WTC11 (cell line): ENCODE results near the gene GALNT9. TPM values are rescaled to one million over a fixed set of nuclear protein-coding genes. Genes with fewer than 3 reads are reported as not detected.

Experiments used
- ATAC-seq: fragments of 200-7000 bp; cut with Tn5 transposase; 2 replicates; pipeline ENCODE4 v1.10.0; 2021; ENCODE audit warnings: mild to moderate bottlenecking, moderate library complexity
- CTCF ChIA-PET: fragments of 300-600 bp; sonication (Branson Sonifier 250); formaldehyde crosslinking; loops from one replicate; lab custom pipeline; 2021; ENCODE audit warnings: antibody characterized with exemption; lab: Charles Lee
- POLR2A ChIA-PET: fragments of 350-600 bp; sonication (Branson Sonifier 250); formaldehyde crosslinking; loops from one replicate; lab custom pipeline; 2021; ENCODE audit warnings: antibody characterized with exemption; lab: Charles Lee
- DNase-seq: peaks from one replicate; pipeline ENCODE4 v3.0.0; 2021; ENCODE audit warnings: low spot score
- H3K27ac Mint-ChIP-seq: 2 replicates; pipeline ENCODE4 v1.8.0; 2021; ENCODE audit warnings: mixed read lengths
- H3K27me3 Mint-ChIP-seq: 2 replicates; pipeline ENCODE4 v1.8.0; 2021; ENCODE audit warnings: low read depth, mild to moderate bottlenecking, moderate library complexity, mixed read lengths
- H3K36me3 Mint-ChIP-seq: 2 replicates; pipeline ENCODE4 v1.8.0; 2021; ENCODE audit warnings: mixed read lengths
- H3K4me1 Mint-ChIP-seq: 2 replicates; pipeline ENCODE4 v1.8.0; 2022; ENCODE audit warnings: mixed read lengths
- H3K4me3 Mint-ChIP-seq: 2 replicates; pipeline ENCODE4 v1.8.0; 2021; ENCODE audit warnings: mild to moderate bottlenecking, moderate library complexity, mixed read lengths
- H3K9me3 Mint-ChIP-seq: 2 replicates; pipeline ENCODE4 v1.8.0; 2021; ENCODE audit warnings: mixed read lengths
- AFF4 ChIP-seq: sonication (generic); formaldehyde crosslinking; IDR thresholded peaks from 2 replicates; pipeline ENCODE4 v1.8.1; 2023; ENCODE audit warnings: mild to moderate bottlenecking, missing genetic modification reagents, borderline replicate concordance
- AR ChIP-seq: fragments of 250-450 bp; sonication (Bioruptor Pico); IDR thresholded peaks from 2 replicates; pipeline ENCODE4 v1.9.0; 2021; ENCODE audit warnings: mild to moderate bottlenecking
- ARID4B ChIP-seq: sonication (generic); formaldehyde crosslinking; IDR thresholded peaks from 2 replicates; pipeline ENCODE4 v1.8.0; 2023; ENCODE audit warnings: missing genetic modification reagents, mild to moderate bottlenecking, borderline replicate concordance
- E2F1 ChIP-seq: sonication (generic); formaldehyde crosslinking; IDR thresholded peaks from 2 replicates; pipeline ENCODE4 v1.8.0; 2022; ENCODE audit warnings: mild to moderate bottlenecking, missing genetic modification reagents
- E2F4 ChIP-seq: sonication (generic); formaldehyde crosslinking; IDR thresholded peaks from 2 replicates; pipeline ENCODE4 v1.8.1; 2022; ENCODE audit warnings: low read depth, mild to moderate bottlenecking, moderate library complexity, missing genetic modification reagents, borderline replicate concordance
- E2F5 ChIP-seq: sonication (generic); formaldehyde crosslinking; IDR thresholded peaks from 2 replicates; pipeline ENCODE4 v1.8.1; 2022; ENCODE audit warnings: mild to moderate bottlenecking, moderate library complexity, missing genetic modification reagents
- ELF4 ChIP-seq: sonication (generic); formaldehyde crosslinking; IDR thresholded peaks from 2 replicates; pipeline ENCODE4 v1.8.1; 2022; ENCODE audit warnings: low read depth, mild to moderate bottlenecking, moderate library complexity, missing genetic modification reagents
- FOXJ3 ChIP-seq: sonication (generic); formaldehyde crosslinking; IDR thresholded peaks from 2 replicates; pipeline ENCODE4 v1.9.0; 2021; ENCODE audit warnings: missing genetic modification reagents, mild to moderate bottlenecking, borderline replicate concordance
- SMAD4 ChIP-seq: sonication (generic); formaldehyde crosslinking; IDR thresholded peaks from 2 replicates; pipeline ENCODE4 v1.8.0; 2022; ENCODE audit warnings: mild to moderate bottlenecking, missing genetic modification reagents
- TP53 ChIP-seq: sonication (generic); formaldehyde crosslinking; IDR thresholded peaks from 2 replicates; pipeline ENCODE4 v1.8.1; 2023; ENCODE audit warnings: mild to moderate bottlenecking, missing genetic modification reagents
- ZBTB21 ChIP-seq: sonication (generic); formaldehyde crosslinking; IDR thresholded peaks from 2 replicates; pipeline ENCODE4 v1.8.1; 2023; ENCODE audit warnings: mild to moderate bottlenecking, missing genetic modification reagents, borderline replicate concordance
- ZNF138 ChIP-seq: sonication (generic); formaldehyde crosslinking; conservative IDR thresholded peaks from 2 replicates; pipeline ENCODE4 v1.8.1; 2022; ENCODE audit warnings: mild to moderate bottlenecking, moderate library complexity, missing genetic modification reagents
- ZNF423 ChIP-seq: fragments of 250-450 bp; sonication (Bioruptor Pico); IDR thresholded peaks from 2 replicates; pipeline ENCODE4 v2.1.2; 2022; ENCODE audit warnings: mild to moderate bottlenecking, moderate library complexity
- ZNF512 ChIP-seq: sonication (generic); formaldehyde crosslinking; IDR thresholded peaks from 2 replicates; pipeline ENCODE4 v1.8.1; 2022; ENCODE audit warnings: missing genetic modification reagents, borderline replicate concordance
- total RNA-seq: library from RNA; stranded (reverse); gene quantifications from 3 replicates; pipeline ENCODE4 v1.2.3, GENCODE V29; 2021

GALNT9 gene
- total RNA-seq, 1 experiment from 2014 or later: 0.90 TPM

- DNase-seq (peak; percentile 5), ATAC-seq (no peak)
- ChIA-PET POLR2A (no interaction called here), CTCF (interaction anchor here (0.6 kb wide), 1 partner anchor 99 kb away, joined by 3 read pairs; no protein-coding TSS in a partner anchor)
- H3K27me3 Mint-ChIP-seq: peaks cover 65% of the 10 kb centered on the region
- TF ChIP-seq ZNF138 (CRISPR knock-in tag): no peak
- TF ChIP-seq E2F4 (CRISPR knock-in tag): no peak
- no peak for TF ChIP-seq AR (CRISPR knock-in tag)
- TF ChIP-seq AFF4: no peak
- no peak for TF ChIP-seq SMAD4
- TF ChIP-seq FOXJ3 (CRISPR knock-in tag): no peak
- TF ChIP-seq ZNF512 (CRISPR knock-in tag): no peak
- no peak for TF ChIP-seq TP53 (CRISPR knock-in tag)
- no peak for TF ChIP-seq ZBTB21 (CRISPR knock-in tag)
- TF ChIP-seq ELF4: no peak
- no peak for TF ChIP-seq E2F5 (CRISPR knock-in tag)
- no peaks in the 10 kb centered on the region for H3K4me1 Mint-ChIP-seq
- no peak overlapping the region for H3K4me3 Mint-ChIP-seq
- H3K27ac Mint-ChIP-seq: no peak overlapping the region
- peaks cover 4% of the 10 kb centered on the region for H3K36me3 Mint-ChIP-seq
- H3K9me3 Mint-ChIP-seq: peaks cover 5% of the 10 kb centered on the region
Observed at GRCh38 chr12:132291402-132292175, 37.8 kb downstream of the GALNT9 start.

GRCh38 chr12:132290203-132290540 is 39.2 kb downstream of the GALNT9 start:
- peaks cover 4% of the 10 kb centered on the region for H3K36me3 Mint-ChIP-seq
- peaks cover 3% of the 10 kb centered on the region for H3K4me1 Mint-ChIP-seq
- peaks cover 5% of the 10 kb centered on the region for H3K9me3 Mint-ChIP-seq
- ChIA-PET POLR2A (no interaction called here), CTCF (interaction anchor here (0.8 to 1.3 kb wide), 4 partner anchors 13 to 271 kb away, joined by 3 to 6 read pairs (median 3); no protein-coding TSS in a partner anchor)
- ATAC-seq: no peak
- H3K27me3 Mint-ChIP-seq: peaks cover 73% of the 10 kb centered on the region
- H3K4me3 Mint-ChIP-seq: no peak overlapping the region
- no peak overlapping the region for H3K27ac Mint-ChIP-seq
- peak; percentile 4 for DNase-seq
- TF ChIP-seq E2F1 (CRISPR knock-in tag): no peak
- TF ChIP-seq ZBTB21 (CRISPR knock-in tag): no peak
- TF ChIP-seq ZNF423 (CRISPR knock-in tag): no peak
- TF ChIP-seq ARID4B (CRISPR knock-in tag): no peak
